Measurements from ENCODE around the gene LIPJ.

DNA sequence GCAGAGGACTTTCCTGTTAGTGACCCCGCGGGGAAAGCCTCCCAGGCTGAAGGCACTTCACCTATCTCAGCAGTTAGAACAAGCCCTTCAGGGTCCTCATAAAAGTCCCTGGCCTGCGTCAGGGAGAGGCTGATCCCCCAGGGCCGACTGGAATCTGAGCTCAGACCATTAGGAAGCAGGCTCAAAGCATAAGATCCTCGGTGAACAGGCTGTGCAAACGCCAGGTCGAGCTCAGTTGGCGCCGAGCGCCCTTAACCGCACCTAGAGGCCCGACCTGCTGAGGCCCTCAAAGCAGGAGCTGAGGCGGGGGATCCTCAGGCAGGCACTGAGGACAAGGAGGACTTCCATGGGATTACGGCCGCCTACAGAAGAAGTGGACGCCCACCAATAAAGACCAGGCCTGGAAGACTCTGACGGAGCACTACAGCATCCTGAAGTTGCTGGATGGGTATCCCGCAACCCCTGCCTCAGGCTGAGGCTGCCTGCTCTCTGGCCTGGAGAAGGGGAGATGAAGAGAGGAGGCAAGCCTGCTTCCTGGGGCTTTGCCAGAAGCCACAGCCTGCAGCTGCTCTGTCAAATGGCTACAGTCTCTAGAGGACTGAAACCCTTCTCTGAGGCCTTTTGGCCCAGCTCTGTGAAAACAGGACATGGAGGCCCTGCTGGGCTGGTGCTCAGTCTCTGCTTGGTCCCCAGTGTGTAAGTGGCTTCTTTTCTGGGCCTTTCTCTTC is 29.9 kb downstream of the LIPJ start:
- TF ChIP-seq YY1 (IDR thresholded peaks at IDR 0.05; ENCODE audit: low read depth, low read length) (no peak), ZNF274 (IDR thresholded peaks at IDR 0.05; ENCODE audit: insufficient read depth, insufficient read length) (no peak), CREB1 (IDR thresholded peaks at IDR 0.05; ENCODE audit: low read depth) (no peak), GABPA (IDR thresholded peaks at IDR 0.05; ENCODE audit: low read depth) (no peak)
- TF ChIP-seq, protein P1, sequence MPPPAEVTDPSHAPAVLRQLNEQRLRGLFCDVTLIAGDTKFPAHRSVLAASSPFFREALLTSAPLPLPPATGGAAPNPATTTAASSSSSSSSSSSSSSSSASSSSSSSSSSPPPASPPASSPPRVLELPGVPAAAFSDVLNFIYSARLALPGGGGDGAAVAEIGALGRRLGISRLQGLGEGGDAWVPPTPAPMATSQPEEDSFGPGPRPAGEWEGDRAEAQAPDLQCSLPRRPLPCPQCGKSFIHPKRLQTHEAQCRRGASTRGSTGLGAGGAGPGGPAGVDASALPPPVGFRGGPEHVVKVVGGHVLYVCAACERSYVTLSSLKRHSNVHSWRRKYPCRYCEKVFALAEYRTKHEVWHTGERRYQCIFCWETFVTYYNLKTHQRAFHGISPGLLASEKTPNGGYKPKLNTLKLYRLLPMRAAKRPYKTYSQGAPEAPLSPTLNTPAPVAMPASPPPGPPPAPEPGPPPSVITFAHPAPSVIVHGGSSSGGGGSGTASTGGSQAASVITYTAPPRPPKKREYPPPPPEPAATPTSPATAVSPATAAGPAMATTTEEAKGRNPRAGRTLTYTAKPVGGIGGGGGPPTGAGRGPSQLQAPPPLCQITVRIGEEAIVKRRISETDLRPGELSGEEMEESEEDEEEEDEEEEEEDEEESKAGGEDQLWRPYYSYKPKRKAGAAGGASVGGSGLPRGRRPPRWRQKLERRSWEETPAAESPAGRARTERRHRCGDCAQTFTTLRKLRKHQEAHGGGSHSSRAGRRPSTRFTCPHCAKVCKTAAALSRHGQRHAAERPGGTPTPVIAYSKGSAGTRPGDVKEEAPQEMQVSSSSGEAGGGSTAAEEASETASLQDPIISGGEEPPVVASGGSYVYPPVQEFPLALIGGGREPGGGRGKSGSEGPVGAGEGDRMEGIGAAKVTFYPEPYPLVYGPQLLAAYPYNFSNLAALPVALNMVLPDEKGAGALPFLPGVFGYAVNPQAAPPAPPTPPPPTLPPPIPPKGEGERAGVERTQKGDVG (CRISPR knock-in tag; IDR thresholded peaks at IDR 0.05): no peak
- TF ChIP-seq, protein P2, sequence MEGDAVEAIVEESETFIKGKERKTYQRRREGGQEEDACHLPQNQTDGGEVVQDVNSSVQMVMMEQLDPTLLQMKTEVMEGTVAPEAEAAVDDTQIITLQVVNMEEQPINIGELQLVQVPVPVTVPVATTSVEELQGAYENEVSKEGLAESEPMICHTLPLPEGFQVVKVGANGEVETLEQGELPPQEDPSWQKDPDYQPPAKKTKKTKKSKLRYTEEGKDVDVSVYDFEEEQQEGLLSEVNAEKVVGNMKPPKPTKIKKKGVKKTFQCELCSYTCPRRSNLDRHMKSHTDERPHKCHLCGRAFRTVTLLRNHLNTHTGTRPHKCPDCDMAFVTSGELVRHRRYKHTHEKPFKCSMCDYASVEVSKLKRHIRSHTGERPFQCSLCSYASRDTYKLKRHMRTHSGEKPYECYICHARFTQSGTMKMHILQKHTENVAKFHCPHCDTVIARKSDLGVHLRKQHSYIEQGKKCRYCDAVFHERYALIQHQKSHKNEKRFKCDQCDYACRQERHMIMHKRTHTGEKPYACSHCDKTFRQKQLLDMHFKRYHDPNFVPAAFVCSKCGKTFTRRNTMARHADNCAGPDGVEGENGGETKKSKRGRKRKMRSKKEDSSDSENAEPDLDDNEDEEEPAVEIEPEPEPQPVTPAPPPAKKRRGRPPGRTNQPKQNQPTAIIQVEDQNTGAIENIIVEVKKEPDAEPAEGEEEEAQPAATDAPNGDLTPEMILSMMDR (IDR thresholded peaks at IDR 0.05 in 2 of 3, conservative IDR thresholded peaks at IDR 0.05 in 1 of 3; ENCODE audit: control insufficient read depth in 2 of 3, extremely low read depth in 1 of 3, insufficient read depth in 1 of 3, low read depth in 3 of 3, low read length in 3 of 3): no peak
